ENCODE measurements around the gene PPARA. TPM values are rescaled to one million over a fixed set of nuclear protein-coding genes. Genes with fewer than 3 reads are reported as not detected.

The PPARA gene
- total RNA-seq, 4 donors from 2014 or later: 18.7 to 53.8 (median 32.0) TPM

- no peak for DNase-seq (ENCODE audit: low spot score in 2 of 2)
- H3K9me3 ChIP-seq: no peaks in the 10 kb centered on the region
- no peaks in the 10 kb centered on the region for H3K36me3 ChIP-seq
- H3K27ac ChIP-seq: peak overlapping the region; percentile 33
- H3K27me3 ChIP-seq: no peaks in the 10 kb centered on the region
- WGBS: 68% methylated on average over 8 of the region's 8 CpGs
- H3K4me3 ChIP-seq: no peak overlapping the region
- TF ChIP-seq POLR2A (IDR thresholded peaks at IDR 0.05): no peak
- no peak for TF ChIP-seq POLR2AphosphoS5 (IDR thresholded peaks at IDR 0.05)
- no peak for TF ChIP-seq CTCF (IDR thresholded peaks at IDR 0.05)
- no peak for TF ChIP-seq EP300 (IDR thresholded peaks at IDR 0.05)
- H3K4me1 ChIP-seq: peaks cover 29% of the 10 kb centered on the region
Measured at GRCh38 chr22:46143491-46144147, 6.7 kb upstream of the PPARA start.

- peaks cover 43% of the 10 kb centered on the region for H3K4me1 ChIP-seq
- no peaks in the 10 kb centered on the region for H3K9me3 ChIP-seq
- TF ChIP-seq POLR2AphosphoS5 (IDR thresholded peaks at IDR 0.05) (no peak), POLR2A (IDR thresholded peaks at IDR 0.05) (no peak), CTCF (IDR thresholded peaks at IDR 0.05) (no peak)
- H3K4me3 ChIP-seq: no peak overlapping the region
- WGBS: 95% methylated on average over 13 of the region's 14 CpGs
- no peaks in the 10 kb centered on the region for H3K27me3 ChIP-seq
- peak in 1 of 2 donors; percentile 74 for DNase-seq (ENCODE audit: low spot score in 2 of 2)
- no peaks in the 10 kb centered on the region for H3K36me3 ChIP-seq
- no peak overlapping the region for H3K27ac ChIP-seq
Measured at GRCh38 chr22:46145361-46145851, 4.9 kb upstream of the PPARA start.

- no peak for DNase-seq (ENCODE audit: low spot score in 2 of 2)
- Histone ChIP-seq H3K36me3 (no peaks in the 10 kb centered on the region), H3K27me3 (no peaks in the 10 kb centered on the region), H3K9me3 (no peaks in the 10 kb centered on the region), H3K4me1 (peaks cover 43% of the 10 kb centered on the region), H3K4me3 (no peak overlapping the region), H3K27ac (no peak overlapping the region)
- TF ChIP-seq EP300 (IDR thresholded peaks at IDR 0.05) (no peak), CTCF (IDR thresholded peaks at IDR 0.05) (no peak), POLR2A (IDR thresholded peaks at IDR 0.05) (no peak), POLR2AphosphoS5 (IDR thresholded peaks at IDR 0.05) (no peak)
- WGBS: 94% methylated on average over 11 of the region's 11 CpGs
Measured at GRCh38 chr22:46145896-46146295, 4.4 kb upstream of the PPARA start.

GRCh38 chr22:46146329-46146728, 4.0 kb upstream of the PPARA start:
- Histone ChIP-seq H3K27me3 (no peaks in the 10 kb centered on the region), H3K9me3 (no peaks in the 10 kb centered on the region), H3K36me3 (no peaks in the 10 kb centered on the region), H3K4me1 (peaks cover 45% of the 10 kb centered on the region), H3K4me3 (no peak overlapping the region), H3K27ac (no peak overlapping the region)
- WGBS: 92% methylated on average over 4 of the region's 4 CpGs
- DNase-seq (ENCODE audit: low spot score in 2 of 2): no peak
- no peak for TF ChIP-seq POLR2A (IDR thresholded peaks at IDR 0.05)
- no peak for TF ChIP-seq POLR2AphosphoS5 (IDR thresholded peaks at IDR 0.05)
- no peak for TF ChIP-seq EP300 (IDR thresholded peaks at IDR 0.05)
- TF ChIP-seq CTCF (IDR thresholded peaks at IDR 0.05): no peak

GRCh38 chr22:46147061-46147460, 3.3 kb upstream of the PPARA start:
- H3K27me3 ChIP-seq: no peaks in the 10 kb centered on the region
- no peak overlapping the region for H3K4me3 ChIP-seq
- no peak overlapping the region for H3K27ac ChIP-seq
- H3K9me3 ChIP-seq: no peaks in the 10 kb centered on the region
- WGBS: 79% methylated on average over 7 of the region's 7 CpGs
- H3K36me3 ChIP-seq: no peaks in the 10 kb centered on the region
- no peak for DNase-seq (ENCODE audit: low spot score in 2 of 2)
- peaks cover 52% of the 10 kb centered on the region for H3K4me1 ChIP-seq
- TF ChIP-seq POLR2A (IDR thresholded peaks at IDR 0.05) (no peak), POLR2AphosphoS5 (IDR thresholded peaks at IDR 0.05) (no peak)
